H1 (cell line): Measurements from ENCODE around the gene TRIM44. TPM values are rescaled to one million over a fixed set of nuclear protein-coding genes. Genes with fewer than 3 reads are reported as not detected.

Source experiments
- CTCF ChIA-PET: fragments of 300-600 bp; sonication (Branson Sonifier 250); formaldehyde crosslinking; loops from one replicate; lab custom pipeline; 2021; ENCODE audit not compliant: partially characterized antibody; lab: Charles Lee
- POLR2A ChIA-PET: fragments of 300-600 bp; sonication (Branson Sonifier 250); formaldehyde crosslinking; loops from one replicate; lab custom pipeline; 2021; ENCODE audit warnings: inconsistent platforms; ENCODE audit not compliant: partially characterized antibody; lab: Charles Lee
- DNase-seq, 2 experiments: peaks; one replicate each; pipeline versions ENCODE4 v3.0.0 to v3.0.0-alpha.2; 2010 to 2022; ENCODE audit warnings: low spot score in 2 of 2, low read depth in 1 of 2, mixed read lengths in 1 of 2
- FAIRE-seq: peaks from 2 replicates; lab custom pipeline; 2011; peaks lifted over from hg19 to GRCh38; lab: Jason Lieb, UNC
- H2AFZ ChIP-seq: 2 replicates; pipeline ENCODE4 v1.8.1; 2012; ENCODE audit warnings: low read length, inconsistent platforms
- H2AK5ac ChIP-seq: 2 replicates; pipeline ENCODE4 v1.6.1; 2013; ENCODE audit warnings: low read depth, low read length
- H2BK120ac ChIP-seq: replicated peaks from 2 replicates; pipeline ENCODE3; 2013; ENCODE audit warnings: low read depth, low read length, inconsistent platforms
- H2BK12ac ChIP-seq: 2 replicates; pipeline ENCODE4 v1.6.1; 2013; ENCODE audit warnings: low read depth, low read length
- H2BK15ac ChIP-seq: 2 replicates; pipeline ENCODE4 v1.6.1; 2013; ENCODE audit warnings: low read length
- H2BK20ac ChIP-seq: 2 replicates; pipeline ENCODE4 v1.6.1; 2013; ENCODE audit warnings: low read length
- H2BK5ac ChIP-seq: 2 replicates; pipeline ENCODE4 v1.6.1; 2013; ENCODE audit warnings: low read depth, low read length
- H3K14ac ChIP-seq: 2 replicates; pipeline ENCODE4 v1.6.1; 2013; ENCODE audit warnings: inconsistent platforms; ENCODE audit not compliant: insufficient read length
- H3K18ac ChIP-seq: 2 replicates; pipeline ENCODE4 v1.6.1; 2013; ENCODE audit warnings: low read length; ENCODE audit errors: extremely low read depth
- H3K23ac ChIP-seq: 2 replicates; pipeline ENCODE4 v1.6.1; 2013; ENCODE audit warnings: inconsistent platforms; ENCODE audit not compliant: insufficient read length
- H3K23me2 ChIP-seq: 2 replicates; pipeline ENCODE4 v1.6.1; 2013; ENCODE audit warnings: low read depth, low read length
- H3K27ac ChIP-seq: 2 replicates; pipeline ENCODE4 v1.6.1; 2011; ENCODE audit warnings: low read depth, low read length, inconsistent platforms
- H3K27me3 ChIP-seq, 4 experiments: replicated peaks in 1 of 4; 1 replicate in 1 of 4; 2 replicates in 3 of 4; pipeline versions ENCODE4 v1.6.1 to v1.8.1; 2011 to 2013; ENCODE audit warnings: low read length in 3 of 4, mild to moderate bottlenecking in 3 of 4, inconsistent platforms in 2 of 4, mixed read lengths in 2 of 4, moderate library complexity in 1 of 4; ENCODE audit not compliant: control insufficient read depth in 3 of 4, insufficient read depth in 3 of 4; ENCODE audit errors: extremely low read depth in 1 of 4
- H3K36me3 ChIP-seq, 4 experiments: 2 replicates each; pipeline versions ENCODE4 v1.6.1 to v1.8.1; 2011 to 2013; ENCODE audit warnings: mild to moderate bottlenecking in 4 of 4, low read length in 3 of 4, moderate library complexity in 2 of 4, control low read depth in 1 of 4, inconsistent platforms in 1 of 4; ENCODE audit not compliant: insufficient read depth in 4 of 4, control insufficient read depth in 2 of 4
- H3K4ac ChIP-seq: replicated peaks from 2 replicates; pipeline ENCODE3; 2013; ENCODE audit warnings: low read length, low read depth, mixed read lengths, inconsistent platforms; ENCODE audit not compliant: insufficient read length
- H3K4me1 ChIP-seq, 4 experiments: replicated peaks in 1 of 4; 1 replicate in 1 of 4; 2 replicates in 3 of 4; pipeline versions ENCODE4 v1.6.1 to v1.8.1; 2011 to 2013; ENCODE audit warnings: low read length in 3 of 4, inconsistent platforms in 2 of 4, mixed read lengths in 1 of 4; ENCODE audit not compliant: insufficient read depth in 4 of 4, control insufficient read depth in 3 of 4
- H3K4me2 ChIP-seq, 2 experiments: 2 replicates each; pipeline versions ENCODE4 v1.6.1 to v1.8.1; 2011 to 2013; ENCODE audit warnings: low read depth in 2 of 2, low read length in 2 of 2, control low read depth in 1 of 2, inconsistent platforms in 1 of 2, mild to moderate bottlenecking in 1 of 2; ENCODE audit not compliant: insufficient read depth in 1 of 2
- H3K4me3 ChIP-seq, 4 experiments: fragments of 200-600, 300-600 bp in 1 of 4; sonication (generic), shearing (Covaris generic), sonication (Bioruptor Twin) in 1 of 4; 2 replicates each; pipeline versions ENCODE4 v1.5.1 to v1.8.1; 2011 to 2016; ENCODE audit warnings: low read length in 4 of 4, low read depth in 3 of 4, control low read depth in 2 of 4, inconsistent platforms in 2 of 4, mild to moderate bottlenecking in 2 of 4, mixed read lengths in 1 of 4, moderate library complexity in 1 of 4; ENCODE audit not compliant: insufficient read depth in 2 of 4; ENCODE audit errors: extremely low read depth in 1 of 4
- H3K56ac ChIP-seq: replicated peaks from 2 replicates; pipeline ENCODE3; 2013; ENCODE audit warnings: low read depth, mild to moderate bottlenecking, mixed read lengths, low read length, inconsistent platforms; ENCODE audit not compliant: insufficient read length
- H3K79me1 ChIP-seq: 2 replicates; pipeline ENCODE4 v1.6.1; 2013; ENCODE audit warnings: low read depth, low read length, control low read depth
- H3K79me2 ChIP-seq, 2 experiments: 2 replicates each; pipeline versions ENCODE4 v1.6.1 to v1.8.1; 2012 to 2013; ENCODE audit warnings: low read length in 2 of 2, mild to moderate bottlenecking in 2 of 2, inconsistent platforms in 1 of 2; ENCODE audit not compliant: insufficient read depth in 2 of 2, control insufficient read depth in 1 of 2
- H3K9ac ChIP-seq, 4 experiments: replicated peaks in 1 of 4; 1 replicate in 1 of 4; 2 replicates in 3 of 4; pipeline versions ENCODE4 v1.6.1 to v1.8.1; 2011 to 2013; ENCODE audit warnings: low read depth in 3 of 4, low read length in 3 of 4, control low read depth in 2 of 4, mild to moderate bottlenecking in 2 of 4, moderate library complexity in 2 of 4, inconsistent platforms in 1 of 4; ENCODE audit errors: extremely low read depth in 1 of 4
- H3K9me3 ChIP-seq, 2 experiments: 2 replicates each; pipeline versions ENCODE4 v1.6.1 to v1.8.1; 2012 to 2013; ENCODE audit warnings: mild to moderate bottlenecking in 2 of 2, moderate library complexity in 2 of 2, control low read depth in 1 of 2, inconsistent platforms in 1 of 2, low read depth in 1 of 2, low read length in 1 of 2, mixed read lengths in 1 of 2; ENCODE audit not compliant: insufficient read depth in 2 of 2
- H4K20me1 ChIP-seq, 2 experiments: replicated peaks in 1 of 2; 2 replicates each; pipeline versions ENCODE3 to v1.8.1; 2011 to 2013; ENCODE audit warnings: inconsistent platforms in 2 of 2, low read length in 2 of 2, mild to moderate bottlenecking in 1 of 2; ENCODE audit not compliant: insufficient read depth in 2 of 2, control insufficient read depth in 1 of 2
- H4K5ac ChIP-seq: 2 replicates; pipeline ENCODE4 v1.6.1; 2013; ENCODE audit warnings: low read length, low read depth, mixed read lengths, inconsistent platforms; ENCODE audit not compliant: insufficient read length
- H4K8ac ChIP-seq: 2 replicates; pipeline ENCODE4 v1.8.0; 2013; ENCODE audit warnings: mild to moderate bottlenecking, moderate library complexity, low read length, inconsistent platforms; ENCODE audit not compliant: insufficient read depth; ENCODE audit errors: extremely low read depth
- H4K91ac ChIP-seq: replicated peaks from 2 replicates; pipeline ENCODE3; 2013; ENCODE audit warnings: low read length, mixed read lengths, inconsistent platforms; ENCODE audit not compliant: insufficient read length
- ASH2L ChIP-seq: fragments of 200-600, 300-600 bp; sonication (generic); IDR thresholded peaks from one replicate; pipeline ENCODE4 v1.7.1; 2017; ENCODE audit warnings: low read length
- BRCA1 ChIP-seq: IDR thresholded peaks from 2 replicates; pipeline ENCODE4 v1.6.1; 2012; ENCODE audit warnings: low read depth, low read length, improper control_type of control experiment
- HDAC6 ChIP-seq: IDR thresholded peaks from one replicate; pipeline ENCODE4 v1.7.1; 2012; ENCODE audit warnings: low read depth, mild to moderate bottlenecking, inconsistent platforms, low read length, moderate library complexity
- KDM1A ChIP-seq: fragments of 200-600, 300-600 bp; sonication (generic); IDR thresholded peaks from 2 replicates; pipeline ENCODE4 v1.7.1; 2016; ENCODE audit warnings: mild to moderate bottlenecking, low read length, borderline replicate concordance
- KDM5A ChIP-seq: fragments of 200-600 bp; IDR thresholded peaks from 2 replicates; pipeline ENCODE4 v1.7.1; 2012; ENCODE audit warnings: mild to moderate bottlenecking, low read length, inconsistent platforms, mixed read lengths
- NRF1 ChIP-seq: IDR thresholded peaks from 2 replicates; pipeline ENCODE4 v1.6.1; 2011; ENCODE audit warnings: mild to moderate bottlenecking, low read depth, low read length, improper control_type of control experiment
- TAF1 ChIP-seq: IDR thresholded peaks from 2 replicates; pipeline ENCODE4 v1.6.1; 2011; ENCODE audit warnings: mild to moderate bottlenecking, low read depth, low read length
- TBP ChIP-seq: IDR thresholded peaks from 2 replicates; pipeline ENCODE4 v1.6.1; 2011; ENCODE audit warnings: low read depth, low read length, improper control_type of control experiment
- ZNF274 ChIP-seq: IDR thresholded peaks from 2 replicates; pipeline ENCODE4 v1.7.0; 2012; ENCODE audit warnings: low read length, borderline replicate concordance; ENCODE audit errors: extremely low read depth
- WGBS, 2 experiments: shearing (Covaris generic) in 1 of 2; methylation state at CpG; one replicate each; pipeline versions ENCODE4 v1.1.6 to v1.1.7; 2013 to 2015; ENCODE audit warnings: low lambda C conversion rate in 2 of 2, mixed read lengths in 2 of 2, inconsistent platforms in 1 of 2, low coverage in 1 of 2, missing lambda C conversion rate in 1 of 2; ENCODE audit not compliant: insufficient replicate concordance in 2 of 2, insufficient coverage in 1 of 2, insufficient read length in 1 of 2; ENCODE audit errors: extremely low coverage in 1 of 2, missing lambda C conversion rate in 1 of 2; 5-methylcytosine and 5-hydroxymethylcytosine counted together
- polyA plus RNA-seq, 7 experiments: library from polyadenylated mRNA; depleted of rRNA in 3 of 7; stranded (reverse) in 5 of 7; unstranded in 2 of 7; fragments of >200 nt in 5 of 7; fragments of 200-250 nt in 2 of 7; gene quantifications; 1 replicate in 5 of 7; 2 replicates in 1 of 7; 4 replicates in 1 of 7; pipeline versions ENCODE4 v1.2.1 to v1.2.3, GENCODE V29; 2011 to 2013; ENCODE audit warnings: missing spikeins in 2 of 7, mixed read lengths in 2 of 7
- total RNA-seq: library from RNA; stranded (reverse); fragmentation: NEBNext Ultra II Directional; extraction: Animal tissue kit (Norgen Biotek cat#: 25700); gene quantifications from 2 replicates; pipeline ENCODE4 v1.2.1, GENCODE V29; 2021
- TF ChIP-seq, protein P1 (sequence below): IDR thresholded peaks from 2 replicates; pipeline ENCODE4 v1.6.1; 2011; ENCODE audit warnings: low read length, improper control_type of control experiment
- TF ChIP-seq, protein P2 (sequence below), 3 experiments: IDR thresholded peaks; 1 replicate in 2 of 3; 2 replicates in 1 of 3; pipeline versions ENCODE4 v1.5.1 to v1.6.1; 2011; ENCODE audit warnings: low read length in 3 of 3, mild to moderate bottlenecking in 3 of 3, inconsistent platforms in 2 of 3, low read depth in 1 of 3, moderate library complexity in 1 of 3; ENCODE audit not compliant: insufficient read depth in 1 of 3; ENCODE audit errors: control extremely low read depth in 1 of 3

TRIM44 gene
- total and polyA plus RNA-seq, 2 of the 8 experiments (the other 6 are each of a cell fraction or from before 2014, with no cell fraction given), result 13.9 to 34.4 TPM

DNA sequence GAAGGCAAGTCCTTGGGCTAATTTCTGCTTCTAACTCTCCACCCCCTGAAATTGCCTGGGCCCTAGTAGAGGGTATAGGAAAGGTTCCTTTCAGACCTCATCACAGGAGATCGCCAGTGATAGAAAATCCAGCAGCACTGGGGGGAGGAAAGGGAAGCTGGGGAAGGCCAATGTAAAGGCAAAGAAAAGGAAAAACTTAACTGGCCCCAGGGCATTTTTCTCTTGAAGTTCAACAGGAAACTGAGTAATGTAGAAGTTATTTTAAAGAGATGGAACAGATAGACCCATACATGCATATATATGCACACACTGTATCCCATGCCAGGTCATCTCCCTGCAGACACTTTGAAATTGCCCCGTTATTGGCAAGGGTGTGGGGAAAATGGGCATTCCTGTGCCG is 134.0 kb downstream of the TRIM44 start:
- Histone ChIP-seq H2BK15ac (no peak overlapping the region), H3K9ac (no peak overlapping the region), H3K27me3 (no peaks in the 10 kb centered on the region), H3K4me1 (no peaks in the 10 kb centered on the region), H3K56ac (no peak overlapping the region), H3K79me1 (no peaks in the 10 kb centered on the region), H3K27ac (no peak overlapping the region), H3K4me3 (no peak overlapping the region), H2AK5ac (no peak overlapping the region), H3K4me2 (no peak overlapping the region), H3K23ac (no peak overlapping the region), H3K9me3 (no peaks in the 10 kb centered on the region), H3K36me3 (no peaks in the 10 kb centered on the region), H3K79me2 (no peaks in the 10 kb centered on the region), H2BK20ac (no peak overlapping the region), H2BK120ac (no peak overlapping the region), H2BK12ac (no peak overlapping the region), H3K4ac (no peak overlapping the region), H4K20me1 (no peaks in the 10 kb centered on the region), H2AFZ (no peak overlapping the region), H3K23me2 (no peaks in the 10 kb centered on the region), H2BK5ac (no peak overlapping the region), H4K5ac (no peak overlapping the region), H4K8ac (no peak overlapping the region), H4K91ac (no peak overlapping the region), H3K18ac (no peak overlapping the region), H3K14ac (no peak overlapping the region)
- ChIA-PET POLR2A (interaction anchor here (1.2 kb wide), 1 partner anchor 9 kb away, joined by 3 read pairs; no protein-coding TSS in a partner anchor), CTCF (interaction anchor here (1.1 to 10.6 kb wide), 3 partner anchors 18 to 128 kb away, joined by 3 to 96 read pairs (median 3); no protein-coding TSS in a partner anchor)
- 88% methylated on average over 3 of the region's 3 CpGs; no CpG with 5 or more reads in 1 of the 2 experiments for WGBS, 2 experiments
- FAIRE-seq (no peak), DNase-seq (no peak)
- TF ChIP-seq, protein P1, sequence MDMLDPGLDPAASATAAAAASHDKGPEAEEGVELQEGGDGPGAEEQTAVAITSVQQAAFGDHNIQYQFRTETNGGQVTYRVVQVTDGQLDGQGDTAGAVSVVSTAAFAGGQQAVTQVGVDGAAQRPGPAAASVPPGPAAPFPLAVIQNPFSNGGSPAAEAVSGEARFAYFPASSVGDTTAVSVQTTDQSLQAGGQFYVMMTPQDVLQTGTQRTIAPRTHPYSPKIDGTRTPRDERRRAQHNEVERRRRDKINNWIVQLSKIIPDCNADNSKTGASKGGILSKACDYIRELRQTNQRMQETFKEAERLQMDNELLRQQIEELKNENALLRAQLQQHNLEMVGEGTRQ, result no peak
- TF ChIP-seq BRCA1 (no peak), TAF1 (no peak), NRF1 (no peak), KDM5A (no peak), TBP (no peak), ASH2L (no peak), ZNF274 (no peak), KDM1A (no peak), HDAC6 (no peak)
- TF ChIP-seq, protein P2, sequence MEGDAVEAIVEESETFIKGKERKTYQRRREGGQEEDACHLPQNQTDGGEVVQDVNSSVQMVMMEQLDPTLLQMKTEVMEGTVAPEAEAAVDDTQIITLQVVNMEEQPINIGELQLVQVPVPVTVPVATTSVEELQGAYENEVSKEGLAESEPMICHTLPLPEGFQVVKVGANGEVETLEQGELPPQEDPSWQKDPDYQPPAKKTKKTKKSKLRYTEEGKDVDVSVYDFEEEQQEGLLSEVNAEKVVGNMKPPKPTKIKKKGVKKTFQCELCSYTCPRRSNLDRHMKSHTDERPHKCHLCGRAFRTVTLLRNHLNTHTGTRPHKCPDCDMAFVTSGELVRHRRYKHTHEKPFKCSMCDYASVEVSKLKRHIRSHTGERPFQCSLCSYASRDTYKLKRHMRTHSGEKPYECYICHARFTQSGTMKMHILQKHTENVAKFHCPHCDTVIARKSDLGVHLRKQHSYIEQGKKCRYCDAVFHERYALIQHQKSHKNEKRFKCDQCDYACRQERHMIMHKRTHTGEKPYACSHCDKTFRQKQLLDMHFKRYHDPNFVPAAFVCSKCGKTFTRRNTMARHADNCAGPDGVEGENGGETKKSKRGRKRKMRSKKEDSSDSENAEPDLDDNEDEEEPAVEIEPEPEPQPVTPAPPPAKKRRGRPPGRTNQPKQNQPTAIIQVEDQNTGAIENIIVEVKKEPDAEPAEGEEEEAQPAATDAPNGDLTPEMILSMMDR (IDR thresholded peaks at IDR 0.05; ENCODE audit: control extremely low read depth in 1 of 3, insufficient read depth in 1 of 3, low read depth in 1 of 3, low read length in 3 of 3), result no peak
